Hematopoietic multipotent progenitor cell treated with erythropoietin and hydrocortisone succinate and interleukin-3 and kit ligand, for 8 days (in vitro differentiated cells): ENCODE results near the gene DOCK10.
"Not testable (repeated sequence)": the region's sequence is repeated elsewhere in the genome, so short reads cannot be mapped to it uniquely, and the experiment has no call there.

ENCODE experiments used
- DNase-seq: peaks from one replicate; pipeline ENCODE4 v3.0.0-alpha.2; 2015

Gene DOCK10

DNA sequence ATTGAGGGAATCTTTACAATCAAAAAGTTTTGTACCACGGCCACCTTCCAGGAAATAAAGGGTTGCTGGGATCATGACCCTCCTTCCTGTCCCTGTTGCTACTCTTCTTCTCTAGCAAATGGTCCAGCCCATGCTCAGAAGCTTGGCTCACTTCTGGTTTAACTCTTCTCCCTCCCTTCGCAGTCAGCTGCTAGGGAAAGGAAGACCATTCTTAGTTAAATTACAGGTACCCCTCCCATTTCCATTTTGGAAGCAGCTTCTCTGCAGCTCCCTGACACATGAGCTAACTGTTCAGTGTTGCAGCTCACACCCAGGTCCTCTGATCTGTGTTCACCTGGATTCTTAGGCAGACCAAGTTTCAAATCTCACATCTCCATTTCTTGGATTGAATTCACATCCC lies 100.3 kb downstream of the DOCK10 start:
- DNase-seq, result no peak

GRCh38 chr2:224940618-224941017 lies 101.7 kb downstream of the DOCK10 start:
- DNase-seq, result no peak

- DNase-seq, result no peak
These were observed 103.6 kb downstream of the DOCK10 start for GRCh38 chr2:224938651-224939182.

- no peak for DNase-seq
These were observed 104.4 kb downstream of the DOCK10 start for GRCh38 chr2:224937887-224938286.

- no peak for DNase-seq
These were observed 107.6 kb downstream of the DOCK10 start for GRCh38 chr2:224934526-224935188.

DNA sequence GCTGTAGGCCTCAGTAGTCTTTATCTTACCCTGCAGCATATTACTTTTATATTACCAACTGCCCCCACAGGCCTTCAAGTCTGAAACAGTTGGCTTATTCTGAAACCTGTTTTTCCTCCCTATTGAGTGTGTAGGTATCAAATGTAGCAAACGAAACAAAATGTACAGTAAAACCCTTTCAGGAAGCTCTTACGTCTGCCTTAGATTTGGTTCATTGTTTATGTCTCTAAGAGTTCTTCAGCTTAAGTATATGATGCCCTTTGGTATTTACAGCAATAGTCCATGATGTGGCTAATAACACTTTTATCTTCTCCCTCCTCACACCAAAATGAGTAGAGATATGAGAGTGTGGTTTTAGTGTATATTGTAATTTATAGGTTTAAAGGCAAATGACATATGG lies 108.8 kb downstream of the DOCK10 start:
- DNase-seq, result no peak

DNA sequence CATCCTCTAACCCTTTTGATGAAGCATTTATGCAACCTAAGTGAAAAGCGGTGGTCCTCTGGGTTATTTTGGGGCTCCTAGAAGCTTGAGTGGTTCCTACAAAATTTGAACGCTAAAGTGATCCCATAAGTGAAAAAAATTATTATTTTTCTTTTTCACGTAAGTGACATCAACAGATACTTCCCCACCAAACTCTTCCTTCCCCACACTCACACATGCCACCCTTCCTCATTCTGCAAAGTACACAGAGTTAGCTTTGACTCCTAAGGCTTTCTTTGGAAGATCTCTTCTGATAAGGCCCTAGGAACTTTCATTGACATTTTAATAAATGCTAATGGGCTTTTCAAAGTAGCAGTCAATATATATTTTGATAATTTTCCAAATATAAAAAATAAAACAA lies 109.7 kb downstream of the DOCK10 start:
- no peak for DNase-seq

GRCh38 chr2:224931956-224932355 lies 110.3 kb downstream of the DOCK10 start:
- no peak for DNase-seq

- no peak for DNase-seq
These were observed 111.3 kb downstream of the DOCK10 start for GRCh38 chr2:224930990-224931389.

DNA sequence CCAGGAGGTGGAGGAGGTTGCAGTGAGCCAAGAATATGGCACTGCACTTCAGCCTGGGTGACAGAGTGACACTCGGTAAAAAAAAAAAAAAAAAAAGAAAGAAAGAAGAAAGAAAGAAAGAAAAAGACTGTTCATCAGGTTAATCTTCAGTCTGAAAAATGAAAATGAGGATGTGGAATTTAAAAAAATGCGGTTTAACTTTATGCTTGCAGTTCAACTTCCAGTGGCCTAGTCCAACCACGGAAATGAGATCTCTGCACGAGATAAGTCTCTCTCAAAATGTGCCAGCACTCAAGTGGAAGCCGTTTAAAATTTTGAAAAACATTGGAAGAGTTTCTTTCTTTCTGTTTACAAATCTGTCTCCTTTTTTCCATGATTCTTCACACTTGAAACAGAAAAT lies 112.1 kb downstream of the DOCK10 start:
- DNase-seq, result no peak

GRCh38 chr2:224929512-224929911 lies 112.8 kb downstream of the DOCK10 start:
- DNase-seq, result no peak

- no peak for DNase-seq
These were observed 114.6 kb downstream of the DOCK10 start for GRCh38 chr2:224927646-224928173.

GRCh38 chr2:224927011-224927410 lies 115.3 kb downstream of the DOCK10 start:
- peak; percentile 3 for DNase-seq

DNA sequence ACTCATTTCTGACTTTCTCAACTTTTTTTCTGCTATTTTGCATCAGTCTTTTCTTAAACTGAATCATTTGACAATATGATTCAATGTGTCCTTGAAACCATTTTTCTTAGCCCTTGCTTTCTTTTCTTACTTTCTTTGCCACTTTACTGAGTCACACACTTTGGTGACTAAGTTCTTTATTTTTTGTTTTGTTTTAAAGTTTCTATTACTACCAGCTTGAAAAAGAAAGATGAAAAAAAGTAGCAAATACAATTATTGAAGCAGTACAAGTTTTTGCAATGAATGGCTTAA lies 116.5 kb downstream of the DOCK10 start:
- no peak for DNase-seq

- no peak for DNase-seq
These were observed 117.0 kb downstream of the DOCK10 start for GRCh38 chr2:224925061-224925809.

DNA sequence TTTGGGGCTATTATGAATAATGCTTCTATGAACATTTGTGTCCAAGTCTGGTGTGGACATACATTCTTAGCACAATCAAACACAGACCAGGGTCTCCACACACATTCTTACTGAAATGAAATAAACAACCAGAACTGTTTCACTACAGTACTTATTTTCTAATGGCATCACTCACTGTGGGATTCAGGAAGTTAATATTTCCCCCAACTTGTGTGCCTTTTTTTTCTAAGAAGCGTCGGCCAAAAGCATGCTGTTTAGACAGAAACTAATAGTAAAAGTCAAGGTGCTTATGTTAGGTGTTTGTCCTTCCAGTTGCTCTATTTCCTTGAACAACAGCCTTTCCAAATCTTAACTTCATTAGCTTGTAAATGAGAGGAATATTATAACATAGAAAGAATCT lies 117.6 kb downstream of the DOCK10 start:
- DNase-seq, result no peak

- no peak for DNase-seq
These were observed 120.0 kb downstream of the DOCK10 start for GRCh38 chr2:224922142-224922727.

DNA sequence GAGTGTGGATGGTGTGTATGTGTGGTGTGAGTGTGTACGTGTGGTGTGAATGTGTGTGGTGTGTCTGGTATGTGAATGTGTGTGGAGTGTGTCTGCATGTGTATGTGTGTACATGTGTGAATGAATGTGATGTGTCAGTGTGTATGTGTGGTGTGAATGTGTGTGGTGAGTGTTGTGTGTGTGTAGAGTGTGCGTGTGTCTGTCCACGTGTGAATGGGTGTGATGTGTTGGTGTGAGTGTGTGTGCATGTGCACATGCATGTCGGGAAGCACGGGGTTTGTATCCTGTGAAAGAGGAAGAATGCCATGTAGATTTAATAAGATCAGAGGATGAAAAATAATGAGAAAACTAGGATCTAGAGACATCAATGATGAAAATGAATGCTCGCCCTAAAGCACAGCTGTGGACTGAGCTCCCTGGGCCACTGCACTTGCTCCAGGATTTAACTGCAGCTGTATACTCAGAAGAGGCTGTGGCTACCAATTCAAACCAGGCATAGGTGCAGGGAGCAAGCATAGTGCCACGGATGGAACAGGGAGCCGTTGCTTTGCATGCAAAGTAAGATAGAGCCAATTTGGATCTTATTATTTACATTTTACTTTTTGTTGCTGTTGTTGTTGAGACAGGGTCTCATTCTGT lies 122.7 kb downstream of the DOCK10 start:
- DNase-seq, result no peak

GRCh38 chr2:224918626-224919471 lies 123.4 kb downstream of the DOCK10 start:
- no peak for DNase-seq

DNA sequence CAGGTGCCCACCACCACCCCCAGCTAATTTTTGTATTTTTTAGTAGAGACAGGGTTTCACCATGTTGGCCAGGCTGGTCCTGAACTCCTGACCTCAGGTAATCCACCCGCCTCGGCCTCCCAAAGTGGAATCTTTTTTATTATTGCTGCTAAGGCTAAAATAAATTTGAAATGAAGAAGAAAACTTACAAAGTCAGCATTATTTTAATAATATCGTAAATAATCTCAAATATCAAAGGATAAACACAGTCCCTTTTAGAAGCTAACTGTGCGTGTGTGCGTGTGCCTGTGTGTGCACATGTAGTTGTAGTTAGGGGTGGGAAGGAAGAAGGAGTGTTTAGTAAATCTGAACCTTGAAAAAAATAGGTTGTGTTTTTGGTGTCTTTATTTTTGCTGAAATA lies 125.0 kb downstream of the DOCK10 start:
- not testable (repeated sequence) for DNase-seq

DNA sequence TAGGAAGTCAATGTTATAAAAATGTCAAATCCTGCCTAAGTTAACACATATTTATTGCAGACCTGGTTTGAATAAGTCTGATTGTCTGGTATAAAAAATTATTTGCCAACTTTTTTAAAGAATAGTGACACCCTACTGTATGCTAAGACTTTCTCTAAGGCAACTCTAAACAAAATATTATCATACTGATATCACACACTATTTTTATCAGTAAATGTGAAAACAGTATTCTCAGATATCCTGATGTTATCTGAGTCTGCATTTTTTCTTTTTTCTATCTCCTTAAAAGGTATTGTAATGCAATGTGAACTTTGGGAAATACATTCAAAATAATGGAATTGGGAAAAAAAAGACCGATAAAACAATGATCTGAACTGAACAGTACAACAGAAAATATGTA lies 127.1 kb downstream of the DOCK10 start:
- DNase-seq, result no peak

DNA sequence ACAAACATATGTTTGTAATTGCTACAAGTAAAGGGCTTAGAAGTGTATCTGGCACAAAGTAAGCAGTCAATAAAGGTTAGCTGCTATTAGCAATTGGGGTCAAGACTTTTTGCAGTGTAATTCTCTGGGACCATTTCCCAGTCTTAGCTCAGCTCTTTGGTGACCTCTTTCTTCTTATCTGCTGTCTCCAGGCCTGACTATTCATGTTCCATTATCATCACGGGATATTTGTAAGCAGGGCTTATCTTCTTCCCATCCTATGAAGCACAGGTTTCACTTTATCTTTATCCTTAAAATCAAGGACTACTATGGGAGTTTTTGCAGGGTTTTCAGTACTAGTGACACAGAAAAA lies 131.7 kb downstream of the DOCK10 start:
- DNase-seq, result peak; percentile 45
